Measurements from ENCODE around the gene KCNQ1.

KCNQ1 gene

GRCh38 chr11:2466869-2467694 is 22.3 kb downstream of the KCNQ1 start:
- no peak for TF ChIP-seq CTCF (IDR thresholded peaks at IDR 0.05; ENCODE audit: low read depth, low read length)

GRCh38 chr11:2467695-2468055 is 22.9 kb downstream of the KCNQ1 start:
- no peaks in the 10 kb centered on the region for H3K9me3 ChIP-seq (ENCODE audit: severe bottlenecking)
- no peak overlapping the region for H3K27ac ChIP-seq
- peaks cover 45% of the 10 kb centered on the region for H3K27me3 ChIP-seq (ENCODE audit: insufficient read depth, low read depth, severe bottlenecking)
- H3K4me3 ChIP-seq (ENCODE audit: low read depth, low read length) = no peak overlapping the region
- no peak for DNase-seq
- TF ChIP-seq CTCF (IDR thresholded peaks at IDR 0.05; ENCODE audit: low read depth, low read length) = no peak
- H3K36me3 ChIP-seq = no peaks in the 10 kb centered on the region

More at GRCh38 chr11:2466869-2467694, 22.3 kb downstream of the KCNQ1 start:
- Histone ChIP-seq H3K36me3 (no peaks in the 10 kb centered on the region), H3K27ac (no peak overlapping the region), H3K27me3 (ENCODE audit: insufficient read depth, low read depth, severe bottlenecking) (peaks cover 43% of the 10 kb centered on the region), H3K4me3 (ENCODE audit: low read depth, low read length) (no peak overlapping the region), H3K9me3 (ENCODE audit: severe bottlenecking) (no peaks in the 10 kb centered on the region)
- no peak for DNase-seq

GRCh38 chr11:2468363-2469235 is 23.8 kb downstream of the KCNQ1 start:
- Histone ChIP-seq H3K27me3 (ENCODE audit: insufficient read depth, low read depth, severe bottlenecking) (peaks cover 47% of the 10 kb centered on the region), H3K36me3 (no peaks in the 10 kb centered on the region), H3K9me3 (ENCODE audit: severe bottlenecking) (no peaks in the 10 kb centered on the region), H3K4me3 (ENCODE audit: low read depth, low read length) (no peak overlapping the region), H3K27ac (no peak overlapping the region)
- no peak for TF ChIP-seq CTCF (IDR thresholded peaks at IDR 0.05; ENCODE audit: low read depth, low read length)
- DNase-seq = no peak

- H3K9me3 ChIP-seq (ENCODE audit: severe bottlenecking) = no peaks in the 10 kb centered on the region
- H3K36me3 ChIP-seq = no peaks in the 10 kb centered on the region
- H3K4me3 ChIP-seq (ENCODE audit: low read depth, low read length) = no peak overlapping the region
- no peak for TF ChIP-seq CTCF (IDR thresholded peaks at IDR 0.05; ENCODE audit: low read depth, low read length)
- no peak for DNase-seq
- peaks cover 53% of the 10 kb centered on the region for H3K27me3 ChIP-seq (ENCODE audit: insufficient read depth, low read depth, severe bottlenecking)
- H3K27ac ChIP-seq = no peak overlapping the region
Observed at GRCh38 chr11:2470495-2470894, 25.7 kb downstream of the KCNQ1 start.

- H3K9me3 ChIP-seq (ENCODE audit: severe bottlenecking) = no peaks in the 10 kb centered on the region
- H3K36me3 ChIP-seq = no peaks in the 10 kb centered on the region
- TF ChIP-seq CTCF (IDR thresholded peaks at IDR 0.05; ENCODE audit: low read depth, low read length) = no peak
- DNase-seq = no peak
- peaks cover 53% of the 10 kb centered on the region for H3K27me3 ChIP-seq (ENCODE audit: insufficient read depth, low read depth, severe bottlenecking)
- no peak overlapping the region for H3K4me3 ChIP-seq (ENCODE audit: low read depth, low read length)
- no peak overlapping the region for H3K27ac ChIP-seq
Observed at GRCh38 chr11:2471048-2471803, 26.4 kb downstream of the KCNQ1 start.
